GM19193 (cell line): ENCODE results near the gene FGF10.

Source experiments
- POLR2A ChIP-seq: IDR thresholded peaks from 4 replicates; pipeline ENCODE4 v1.6.1; 2011; ENCODE audit not compliant: insufficient read depth, insufficient read length; ENCODE audit errors: extremely low read depth

The FGF10 gene

GRCh38 chr5:44372028-44372427 lies 17.2 kb downstream of the FGF10 start:
- TF ChIP-seq POLR2A, result no peak

DNA sequence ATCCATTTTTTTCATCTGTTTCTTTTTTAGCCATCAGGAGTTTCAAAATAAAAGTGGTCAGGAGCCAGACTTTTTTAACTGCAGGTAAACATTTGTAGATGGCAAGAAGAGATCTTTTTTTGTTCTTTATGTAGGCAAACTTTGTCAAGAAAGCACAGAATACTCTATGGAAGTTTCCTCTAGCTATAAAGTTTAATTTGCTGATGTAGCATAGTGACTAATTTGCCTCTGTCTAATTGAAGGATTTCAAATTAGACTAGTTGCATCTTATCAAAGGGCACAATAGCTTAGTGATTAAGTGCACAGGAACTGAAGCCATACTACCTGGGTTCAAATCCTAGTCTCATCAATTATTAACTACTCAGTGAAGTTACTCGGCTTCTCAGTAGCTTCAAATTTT lies 22.0 kb downstream of the FGF10 start:
- no peak for TF ChIP-seq POLR2A

- TF ChIP-seq POLR2A, result no peak
These were observed 23.9 kb downstream of the FGF10 start for GRCh38 chr5:44365345-44365744.

GRCh38 chr5:44364097-44364496 lies 25.1 kb downstream of the FGF10 start:
- no peak for TF ChIP-seq POLR2A

- no peak for TF ChIP-seq POLR2A
These were observed 27.7 kb downstream of the FGF10 start for GRCh38 chr5:44361342-44362001.

DNA sequence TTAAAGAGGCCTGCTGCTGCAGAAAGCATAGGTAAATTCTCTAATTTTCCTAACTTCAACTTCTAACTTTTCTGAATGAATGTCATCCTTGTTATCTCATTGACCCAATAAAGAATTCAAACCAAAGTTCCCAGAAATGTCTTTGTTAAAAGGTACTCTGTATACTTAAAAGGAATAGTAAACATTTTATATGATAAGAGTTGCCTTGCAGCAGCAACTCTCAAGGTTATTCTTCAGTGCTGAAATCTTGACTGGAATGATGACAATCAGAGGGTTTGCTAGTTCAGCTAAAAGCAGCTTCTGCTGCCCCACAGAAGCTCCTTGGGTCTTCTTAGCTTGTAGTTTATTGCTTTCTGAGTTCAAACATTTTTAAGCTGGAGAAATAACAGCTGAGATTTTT lies 28.3 kb downstream of the FGF10 start:
- no peak for TF ChIP-seq POLR2A

DNA sequence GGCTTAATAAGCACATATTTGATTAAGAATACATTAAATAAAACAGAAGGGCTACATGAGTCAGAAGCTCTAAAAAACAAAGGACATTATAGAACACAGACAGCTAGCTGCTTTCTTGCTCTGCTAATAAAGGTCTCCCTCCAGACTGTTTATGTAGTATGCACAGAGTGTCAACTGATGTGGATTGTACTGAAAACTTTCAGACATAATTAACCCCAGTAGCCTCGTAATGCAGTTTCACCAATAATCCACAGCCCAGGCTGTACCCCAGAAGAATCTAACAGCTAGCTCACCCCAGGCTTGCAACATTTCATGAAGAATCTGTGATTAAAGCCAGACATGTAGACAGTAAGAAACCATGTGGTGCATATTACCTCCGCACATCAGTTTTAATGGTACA lies 30.8 kb downstream of the FGF10 start:
- no peak for TF ChIP-seq POLR2A

DNA sequence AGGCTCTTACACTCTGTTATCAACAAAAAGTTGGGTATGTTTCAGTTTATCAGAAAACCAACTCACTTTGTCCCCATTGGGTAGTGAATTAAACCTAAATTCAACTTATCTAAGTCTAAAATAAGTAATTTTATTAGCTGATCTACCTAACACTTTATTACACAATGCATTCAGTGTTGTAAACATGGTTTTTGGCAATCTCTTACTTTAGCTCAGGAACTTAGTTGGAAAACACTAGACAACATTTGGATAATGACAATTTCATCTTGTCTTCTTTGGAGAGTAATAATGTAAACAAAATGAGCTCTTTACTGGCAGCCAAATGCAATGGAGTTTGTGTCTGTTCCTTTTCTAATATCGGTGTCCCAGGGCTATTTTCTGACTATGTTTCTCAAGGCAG lies 33.0 kb downstream of the FGF10 start:
- TF ChIP-seq POLR2A, result no peak

DNA sequence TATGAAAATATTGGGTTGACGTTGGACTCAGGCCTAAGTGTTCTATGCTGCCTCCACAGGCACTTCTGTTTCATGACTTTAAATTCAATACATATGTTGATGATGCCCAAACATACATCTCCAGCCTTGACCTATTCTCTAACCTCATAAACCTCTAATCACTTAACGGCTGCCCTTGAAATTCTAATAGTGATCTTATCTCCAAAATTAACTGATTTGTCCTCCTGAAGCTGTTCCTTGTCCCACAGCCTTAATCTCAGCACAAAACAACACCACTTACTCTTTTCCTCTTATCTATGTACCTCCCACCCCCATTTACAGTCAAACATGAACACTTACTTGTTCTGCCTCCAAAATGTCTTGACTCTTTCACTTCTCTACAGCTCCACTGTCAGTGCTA lies 43.3 kb downstream of the FGF10 start:
- TF ChIP-seq POLR2A, result no peak

DNA sequence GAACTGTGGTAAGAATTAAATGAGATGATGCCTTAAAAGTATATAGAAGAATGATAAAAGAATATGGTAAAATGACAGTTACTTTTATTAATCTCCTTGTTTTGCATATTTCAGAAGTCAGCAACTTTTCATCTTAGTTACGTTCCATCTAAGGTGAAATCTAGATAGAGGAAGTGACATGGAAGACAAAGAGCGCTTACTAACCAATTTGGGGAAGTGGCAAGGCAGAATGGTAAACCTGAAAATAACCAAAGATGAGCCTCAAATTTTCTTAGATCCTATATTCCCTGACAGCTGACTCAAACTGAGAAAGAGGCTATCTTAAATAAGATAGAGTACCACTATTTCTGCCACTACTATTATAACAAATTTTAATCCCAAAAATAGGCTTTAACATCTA lies 52.5 kb downstream of the FGF10 start:
- TF ChIP-seq POLR2A, result no peak

GRCh38 chr5:44334622-44335021 lies 54.6 kb downstream of the FGF10 start:
- TF ChIP-seq POLR2A, result no peak

DNA sequence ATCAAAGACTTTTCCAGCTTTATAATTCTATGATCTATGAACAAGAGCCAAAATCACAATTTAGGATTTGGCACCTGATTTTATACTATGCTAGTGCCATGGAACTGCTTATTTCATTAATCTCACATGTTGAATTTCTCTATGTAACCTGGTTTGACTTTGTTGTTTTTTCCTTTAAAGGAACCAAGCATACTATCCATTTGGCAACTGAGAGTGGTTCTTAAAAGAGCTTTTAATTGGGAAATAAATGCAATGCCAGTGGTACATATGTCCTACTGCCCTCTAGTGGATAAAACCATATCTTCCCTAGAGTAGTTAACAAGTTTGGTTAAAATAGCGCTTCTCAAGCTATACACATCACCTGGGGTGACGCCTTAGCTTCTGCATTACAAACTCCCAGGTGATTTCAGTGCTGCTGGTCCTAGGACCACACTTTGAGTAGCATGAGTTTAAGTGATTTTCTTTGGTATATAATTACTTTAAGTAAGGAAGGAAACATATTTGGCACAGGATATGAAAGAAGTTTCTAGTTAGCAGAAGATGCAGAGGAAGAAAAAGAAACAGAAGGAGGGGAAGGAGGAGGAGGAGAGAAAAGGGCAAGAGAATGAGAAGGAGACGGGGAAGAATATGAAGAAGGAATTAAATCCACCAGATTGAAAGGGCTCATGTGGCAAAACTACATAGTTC lies 56.8 kb downstream of the FGF10 start:
- no peak for TF ChIP-seq POLR2A

GRCh38 chr5:44331471-44332050 lies 57.7 kb downstream of the FGF10 start:
- TF ChIP-seq POLR2A, result no peak

DNA sequence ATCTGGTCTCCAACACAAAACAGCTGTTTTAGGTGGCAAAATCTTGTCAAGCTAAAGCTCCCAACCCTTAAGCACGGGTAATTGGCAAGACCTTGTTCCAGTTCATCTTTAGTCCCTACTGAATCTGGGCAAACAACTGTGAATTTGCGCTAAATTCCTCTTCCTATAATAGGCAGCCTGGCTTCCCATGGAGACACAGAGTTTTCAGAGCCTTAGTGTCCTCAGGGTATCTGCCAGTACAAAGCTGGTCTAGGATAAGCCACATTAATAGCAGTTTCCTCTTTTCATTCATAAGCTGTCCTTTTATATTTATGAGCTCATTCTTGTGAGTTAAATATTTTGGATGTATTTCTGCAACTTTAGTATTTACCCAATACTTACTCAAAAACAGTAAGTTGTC lies 59.5 kb downstream of the FGF10 start:
- no peak for TF ChIP-seq POLR2A

DNA sequence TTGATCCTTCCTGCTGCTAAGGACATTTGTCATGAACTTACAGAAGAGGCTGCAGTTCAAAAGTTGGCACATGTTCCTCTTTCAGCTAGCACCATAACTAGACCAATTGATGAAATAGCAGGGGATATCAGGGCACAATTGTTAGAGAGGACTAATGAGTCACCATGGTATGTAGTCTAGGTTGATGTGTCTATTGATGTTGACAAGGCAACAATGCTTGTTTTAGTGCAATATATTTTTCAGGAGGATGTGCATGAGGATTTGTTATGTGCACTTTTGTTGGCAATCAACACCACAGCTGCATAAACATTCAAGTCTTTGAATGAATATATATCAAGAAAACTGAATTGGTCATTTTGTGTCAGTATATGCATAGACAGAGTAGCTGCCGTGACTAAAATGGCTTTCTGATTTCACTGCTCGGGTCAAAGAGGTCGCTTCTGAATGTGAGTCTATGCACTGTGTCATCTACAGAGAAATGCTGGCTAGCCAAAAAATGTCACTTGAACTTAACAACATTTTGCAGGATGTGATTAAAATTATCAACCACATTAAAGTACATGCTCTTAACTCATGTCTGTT lies 68.0 kb downstream of the FGF10 start:
- no peak for TF ChIP-seq POLR2A

- TF ChIP-seq POLR2A, result no peak
These were observed 69.0 kb downstream of the FGF10 start for GRCh38 chr5:44320188-44320587.
